PC-3 (cell line): Measurements from ENCODE around the gene TRMO.

Source experiments
- EZH2 ChIP-seq: fragments of 300-600 bp; sonication (generic); IDR thresholded peaks from one replicate; pipeline ENCODE4 v1.6.1; 2017; ENCODE audit warnings: antibody characterized with exemption, mild to moderate bottlenecking, low read length; ENCODE audit not compliant: unreplicated experiment
- EZH2phosphoT487 ChIP-seq: fragments of 300-600 bp; sonication (generic); IDR thresholded peaks from 2 replicates; pipeline ENCODE4 v1.6.1; 2018; ENCODE audit warnings: mild to moderate bottlenecking, antibody characterized with exemption, low read length, borderline replicate concordance
- TF ChIP-seq, protein P1 (sequence below): fragments of 300-600 bp; sonication (generic); conservative IDR thresholded peaks from 2 replicates; pipeline ENCODE4 v1.5.1; 2017; ENCODE audit warnings: antibody characterized with exemption, low read depth, mild to moderate bottlenecking, low read length

DNA sequence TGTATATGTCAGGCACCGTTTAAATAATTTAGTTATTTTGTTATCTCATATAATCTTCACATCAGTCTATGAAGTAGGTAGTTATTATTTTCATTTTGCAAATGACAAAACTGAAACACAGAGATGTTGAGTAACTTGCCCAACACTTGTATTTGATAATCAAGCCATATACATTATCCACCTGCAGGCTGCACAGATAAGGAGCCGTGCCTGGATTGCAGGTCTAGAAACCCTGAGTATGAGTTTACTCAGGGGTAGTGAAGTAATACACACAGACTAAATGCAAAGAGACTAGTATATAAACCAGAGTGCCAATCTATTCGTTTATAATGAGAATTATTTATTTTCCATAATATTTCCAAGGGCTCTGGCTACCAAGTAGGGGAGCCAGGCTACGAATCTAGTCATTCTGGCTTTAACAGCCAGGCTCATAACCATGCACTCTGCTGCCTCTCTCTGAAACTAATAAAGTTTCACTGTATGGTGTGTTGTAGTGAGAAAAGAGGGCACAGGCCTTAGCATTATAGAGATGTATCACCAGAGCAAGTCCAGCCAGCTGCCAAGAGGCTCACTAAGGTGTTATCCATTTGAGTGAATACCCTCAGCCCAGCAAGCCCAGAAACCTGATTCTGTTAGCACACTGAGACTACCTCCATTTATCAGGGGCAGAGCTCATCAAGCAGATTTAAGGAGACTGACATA is 11.1 kb upstream of the TRMO start:
- TF ChIP-seq, protein P1, sequence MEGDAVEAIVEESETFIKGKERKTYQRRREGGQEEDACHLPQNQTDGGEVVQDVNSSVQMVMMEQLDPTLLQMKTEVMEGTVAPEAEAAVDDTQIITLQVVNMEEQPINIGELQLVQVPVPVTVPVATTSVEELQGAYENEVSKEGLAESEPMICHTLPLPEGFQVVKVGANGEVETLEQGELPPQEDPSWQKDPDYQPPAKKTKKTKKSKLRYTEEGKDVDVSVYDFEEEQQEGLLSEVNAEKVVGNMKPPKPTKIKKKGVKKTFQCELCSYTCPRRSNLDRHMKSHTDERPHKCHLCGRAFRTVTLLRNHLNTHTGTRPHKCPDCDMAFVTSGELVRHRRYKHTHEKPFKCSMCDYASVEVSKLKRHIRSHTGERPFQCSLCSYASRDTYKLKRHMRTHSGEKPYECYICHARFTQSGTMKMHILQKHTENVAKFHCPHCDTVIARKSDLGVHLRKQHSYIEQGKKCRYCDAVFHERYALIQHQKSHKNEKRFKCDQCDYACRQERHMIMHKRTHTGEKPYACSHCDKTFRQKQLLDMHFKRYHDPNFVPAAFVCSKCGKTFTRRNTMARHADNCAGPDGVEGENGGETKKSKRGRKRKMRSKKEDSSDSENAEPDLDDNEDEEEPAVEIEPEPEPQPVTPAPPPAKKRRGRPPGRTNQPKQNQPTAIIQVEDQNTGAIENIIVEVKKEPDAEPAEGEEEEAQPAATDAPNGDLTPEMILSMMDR, result no peak
- TF ChIP-seq EZH2 (no peak), EZH2phosphoT487 (no peak)
